K562 (cell line): ENCODE measurements around the gene KRTAP4-16.

Experiments
- CREM ChIP-seq: IDR thresholded peaks from 2 replicates; pipeline ENCODE4 v1.6.1; 2014; ENCODE audit warnings: antibody characterized with exemption, low read depth
- EHMT2 ChIP-seq: fragments of 450-650 bp; IDR thresholded peaks from 2 replicates; pipeline ENCODE4 v1.6.1; 2018; ENCODE audit warnings: antibody characterized with exemption
- ETV5 ChIP-seq: sonication (generic); formaldehyde crosslinking; IDR thresholded peaks from 2 replicates; pipeline ENCODE4 v1.4.0; 2020; ENCODE audit warnings: low read depth, mild to moderate bottlenecking, missing genetic modification reagents
- HDAC3 ChIP-seq: fragments of 450-650 bp; IDR thresholded peaks from 2 replicates; pipeline ENCODE4 v1.6.1; 2018; ENCODE audit warnings: borderline replicate concordance, mild to moderate bottlenecking, moderate library complexity; ENCODE audit not compliant: partially characterized antibody
- SMARCE1 ChIP-seq: fragments of 450-650 bp; IDR thresholded peaks from 2 replicates; pipeline ENCODE4 v1.7.1; 2016; ENCODE audit warnings: mild to moderate bottlenecking
- TAF1 ChIP-seq: IDR thresholded peaks from 2 replicates; pipeline ENCODE4 v1.6.1; 2011; ENCODE audit warnings: mild to moderate bottlenecking, low read length, moderate library complexity; ENCODE audit not compliant: insufficient read depth, control insufficient read depth, severe bottlenecking; ENCODE audit errors: extremely low read depth
- YY1 ChIP-seq, 3 experiments: IDR thresholded peaks; 2 replicates each; pipeline ENCODE4 v1.6.1; 2011; ENCODE audit warnings: low read length in 2 of 3, mild to moderate bottlenecking in 2 of 3, moderate library complexity in 2 of 3, borderline replicate concordance in 1 of 3, control low read depth in 1 of 3, low read depth in 1 of 3; ENCODE audit not compliant: insufficient read depth in 3 of 3, insufficient replicate concordance in 2 of 3, control insufficient read depth in 1 of 3, insufficient read length in 1 of 3; ENCODE audit errors: extremely low read depth in 1 of 3
- ZNF23 ChIP-seq: fragments of 250-450 bp; sonication (Bioruptor Pico); IDR thresholded peaks from 2 replicates; pipeline ENCODE4 v1.4.0; 2020; ENCODE audit warnings: mild to moderate bottlenecking
- TF ChIP-seq, protein P1 (sequence below), 3 experiments: IDR thresholded peaks in 2 of 3; conservative IDR thresholded peaks in 1 of 3; 2 replicates each; pipeline ENCODE4 v1.5.1; 2011 to 2012; ENCODE audit warnings: low read length in 3 of 3, mild to moderate bottlenecking in 3 of 3, control low read depth in 2 of 3, improper control_type of control experiment in 1 of 3, inconsistent platforms in 1 of 3, low read depth in 1 of 3, mixed read lengths in 1 of 3, moderate library complexity in 1 of 3; ENCODE audit not compliant: insufficient read depth in 2 of 3
- TF ChIP-seq, protein P2 (sequence below): fragments of 250-450 bp; sonication (Bioruptor Pico); IDR thresholded peaks from 2 replicates; pipeline ENCODE4 v1.5.0; 2020; ENCODE audit warnings: mild to moderate bottlenecking, borderline replicate concordance

DNA sequence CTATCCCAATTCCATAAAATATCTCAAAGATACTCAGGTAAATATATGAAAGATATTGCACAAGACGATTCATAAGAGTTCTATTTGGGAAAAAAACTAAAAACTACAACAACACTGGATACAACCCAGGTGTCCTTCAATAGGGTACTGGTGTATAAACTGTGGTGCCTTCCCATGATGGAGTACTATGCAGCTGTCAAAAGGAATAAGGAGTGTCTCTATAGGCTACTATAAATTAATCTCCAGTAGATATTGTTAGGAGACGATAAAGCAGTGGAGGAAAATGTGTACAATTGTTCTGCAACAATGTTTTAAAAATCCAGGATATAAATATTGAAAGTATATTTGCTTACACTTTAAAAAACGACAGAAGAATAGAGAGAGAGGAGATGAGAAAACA lies 24.4 kb upstream of the KRTAP4-16 start:
- TF ChIP-seq HDAC3 (no peak), EHMT2 (no peak), CREM (no peak), ETV5 (CRISPR knock-in tag) (no peak), ZNF23 (no peak), TAF1 (no peak), YY1 (IDR thresholded peaks at IDR 0.05; ENCODE audit: borderline replicate concordance in 1 of 3, control insufficient read depth in 1 of 3, extremely low read depth in 1 of 3, insufficient read depth in 3 of 3, insufficient read length in 1 of 3, insufficient replicate concordance in 2 of 3, low read depth in 1 of 3, low read length in 2 of 3) (no peak), SMARCE1 (no peak)
- TF ChIP-seq, protein P1, sequence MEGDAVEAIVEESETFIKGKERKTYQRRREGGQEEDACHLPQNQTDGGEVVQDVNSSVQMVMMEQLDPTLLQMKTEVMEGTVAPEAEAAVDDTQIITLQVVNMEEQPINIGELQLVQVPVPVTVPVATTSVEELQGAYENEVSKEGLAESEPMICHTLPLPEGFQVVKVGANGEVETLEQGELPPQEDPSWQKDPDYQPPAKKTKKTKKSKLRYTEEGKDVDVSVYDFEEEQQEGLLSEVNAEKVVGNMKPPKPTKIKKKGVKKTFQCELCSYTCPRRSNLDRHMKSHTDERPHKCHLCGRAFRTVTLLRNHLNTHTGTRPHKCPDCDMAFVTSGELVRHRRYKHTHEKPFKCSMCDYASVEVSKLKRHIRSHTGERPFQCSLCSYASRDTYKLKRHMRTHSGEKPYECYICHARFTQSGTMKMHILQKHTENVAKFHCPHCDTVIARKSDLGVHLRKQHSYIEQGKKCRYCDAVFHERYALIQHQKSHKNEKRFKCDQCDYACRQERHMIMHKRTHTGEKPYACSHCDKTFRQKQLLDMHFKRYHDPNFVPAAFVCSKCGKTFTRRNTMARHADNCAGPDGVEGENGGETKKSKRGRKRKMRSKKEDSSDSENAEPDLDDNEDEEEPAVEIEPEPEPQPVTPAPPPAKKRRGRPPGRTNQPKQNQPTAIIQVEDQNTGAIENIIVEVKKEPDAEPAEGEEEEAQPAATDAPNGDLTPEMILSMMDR (IDR thresholded peaks at IDR 0.05 in 2 of 3, conservative IDR thresholded peaks at IDR 0.05 in 1 of 3; ENCODE audit: insufficient read depth in 2 of 3, low read depth in 1 of 3, low read length in 3 of 3), result no peak
- TF ChIP-seq, protein P2, sequence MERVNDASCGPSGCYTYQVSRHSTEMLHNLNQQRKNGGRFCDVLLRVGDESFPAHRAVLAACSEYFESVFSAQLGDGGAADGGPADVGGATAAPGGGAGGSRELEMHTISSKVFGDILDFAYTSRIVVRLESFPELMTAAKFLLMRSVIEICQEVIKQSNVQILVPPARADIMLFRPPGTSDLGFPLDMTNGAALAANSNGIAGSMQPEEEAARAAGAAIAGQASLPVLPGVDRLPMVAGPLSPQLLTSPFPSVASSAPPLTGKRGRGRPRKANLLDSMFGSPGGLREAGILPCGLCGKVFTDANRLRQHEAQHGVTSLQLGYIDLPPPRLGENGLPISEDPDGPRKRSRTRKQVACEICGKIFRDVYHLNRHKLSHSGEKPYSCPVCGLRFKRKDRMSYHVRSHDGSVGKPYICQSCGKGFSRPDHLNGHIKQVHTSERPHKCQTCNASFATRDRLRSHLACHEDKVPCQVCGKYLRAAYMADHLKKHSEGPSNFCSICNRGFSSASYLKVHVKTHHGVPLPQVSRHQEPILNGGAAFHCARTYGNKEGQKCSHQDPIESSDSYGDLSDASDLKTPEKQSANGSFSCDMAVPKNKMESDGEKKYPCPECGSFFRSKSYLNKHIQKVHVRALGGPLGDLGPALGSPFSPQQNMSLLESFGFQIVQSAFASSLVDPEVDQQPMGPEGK, result no peak
